ENCODE measurements around the gene TFAP2B.

DNA sequence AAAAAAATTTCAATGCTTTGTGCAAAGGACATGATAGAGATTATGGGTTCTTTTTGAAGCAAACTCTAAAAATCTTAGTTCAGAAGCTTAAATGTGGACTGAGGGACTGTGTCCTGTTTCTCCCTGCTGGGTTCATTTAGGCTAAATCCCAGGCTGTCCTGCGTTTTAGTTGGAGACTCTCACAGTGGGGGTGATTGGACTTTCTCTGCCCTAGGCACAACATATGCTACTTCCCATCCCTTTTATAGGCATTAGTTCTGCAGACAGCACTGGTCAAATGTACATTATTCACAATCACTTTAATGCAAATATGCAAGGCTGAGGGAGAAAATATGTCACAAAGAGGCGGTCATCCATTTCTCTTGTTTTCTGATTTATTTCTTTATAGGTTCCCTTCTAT lies 71.3 kb downstream of the TFAP2B start:
- no peak for TF ChIP-seq POLR2A (IDR thresholded peaks at IDR 0.05; ENCODE audit: low read length)
- TF ChIP-seq GATA1 (IDR thresholded peaks at IDR 0.05; ENCODE audit: low read depth, low read length), result no peak

Measured in erythroblast (primary cell).